ENCODE measurements around the gene RAB6B.

The RAB6B gene

DNA sequence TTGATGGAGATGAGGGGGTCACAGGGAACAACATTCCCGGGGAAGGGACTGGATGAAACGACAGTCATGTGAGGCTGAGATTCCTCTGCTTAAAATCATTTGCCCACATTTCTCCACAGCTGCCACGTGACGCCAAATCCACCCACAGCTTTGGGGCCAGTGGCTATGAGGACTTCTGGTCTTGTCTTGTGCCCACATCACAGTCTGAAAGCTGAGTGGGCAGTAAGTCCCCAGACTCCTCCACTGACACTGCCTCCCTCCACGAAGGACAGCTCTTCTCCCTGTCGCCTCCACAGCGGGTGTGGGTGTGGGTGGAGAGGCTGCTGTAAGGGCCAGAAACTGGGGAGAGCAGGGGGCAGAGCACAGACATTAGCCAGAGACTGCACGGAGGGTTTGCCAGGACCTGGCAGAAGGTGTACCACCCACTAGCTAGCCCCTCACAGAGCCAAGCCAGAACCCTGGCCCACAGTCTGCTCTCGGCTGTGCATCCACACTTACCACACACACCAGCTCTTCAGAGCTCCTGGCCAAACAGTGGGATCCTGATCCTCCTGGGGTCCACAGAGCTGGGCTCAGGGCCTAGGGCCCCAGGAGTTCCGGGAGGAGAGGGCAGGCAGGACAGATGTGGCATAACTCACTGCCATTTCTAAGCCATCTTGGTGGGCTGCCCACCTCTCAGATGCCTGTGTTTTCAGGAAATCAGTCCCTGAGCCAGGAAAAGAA is 24.2 kb downstream of the RAB6B start:
- Histone ChIP-seq H3K4me3 (ENCODE audit: low read length) (no peak overlapping the region), H3K9me3 (ENCODE audit: insufficient read depth, low read depth, low read length) (no peaks in the 10 kb centered on the region), H3K4me1 (ENCODE audit: insufficient read depth, low read length) (no peaks in the 10 kb centered on the region), H3K27ac (ENCODE audit: low read length) (no peak overlapping the region), H3K36me3 (ENCODE audit: insufficient read depth, low read depth, low read length) (no peaks in the 10 kb centered on the region), H3K9ac (ENCODE audit: low read depth, low read length) (no peak overlapping the region), H3K27me3 (ENCODE audit: insufficient read depth, low read length) (no peaks in the 10 kb centered on the region)

GRCh38 chr3:133870822-133871221 is 24.9 kb downstream of the RAB6B start:
- Histone ChIP-seq H3K9me3 (ENCODE audit: insufficient read depth, low read depth, low read length) (no peaks in the 10 kb centered on the region), H3K36me3 (ENCODE audit: insufficient read depth, low read depth, low read length) (no peaks in the 10 kb centered on the region), H3K27me3 (ENCODE audit: insufficient read depth, low read length) (no peaks in the 10 kb centered on the region), H3K9ac (ENCODE audit: low read depth, low read length) (no peak overlapping the region), H3K4me1 (ENCODE audit: insufficient read depth, low read length) (no peaks in the 10 kb centered on the region), H3K4me3 (ENCODE audit: low read length) (no peak overlapping the region), H3K27ac (ENCODE audit: low read length) (no peak overlapping the region)

DNA sequence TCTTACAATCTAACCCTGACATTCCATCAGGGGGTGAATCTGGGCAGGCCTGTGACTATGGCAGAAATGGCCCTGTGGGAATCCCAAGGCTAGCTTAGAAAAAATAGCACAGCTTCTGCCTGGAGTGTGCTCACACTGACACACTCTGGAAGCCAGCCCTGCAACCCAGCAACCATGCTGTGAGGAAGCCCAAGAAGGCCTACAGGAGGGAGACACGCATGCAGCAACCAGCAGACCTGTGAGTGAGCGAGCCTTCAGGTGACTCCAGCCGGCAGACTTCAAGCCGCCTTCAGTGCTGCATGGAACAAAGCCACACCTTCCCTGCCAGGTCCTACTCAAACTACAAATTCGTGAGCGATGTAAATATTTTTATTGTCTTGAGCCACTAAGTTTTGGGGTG is 26.1 kb downstream of the RAB6B start:
- Histone ChIP-seq H3K27me3 (ENCODE audit: insufficient read depth, low read length) (no peaks in the 10 kb centered on the region), H3K9ac (ENCODE audit: low read depth, low read length) (no peak overlapping the region), H3K4me1 (ENCODE audit: insufficient read depth, low read length) (no peaks in the 10 kb centered on the region), H3K9me3 (ENCODE audit: insufficient read depth, low read depth, low read length) (no peaks in the 10 kb centered on the region), H3K4me3 (ENCODE audit: low read length) (no peak overlapping the region), H3K27ac (ENCODE audit: low read length) (no peak overlapping the region), H3K36me3 (ENCODE audit: insufficient read depth, low read depth, low read length) (no peaks in the 10 kb centered on the region)

- Histone ChIP-seq H3K27ac (ENCODE audit: low read length) (no peak overlapping the region), H3K4me1 (ENCODE audit: insufficient read depth, low read length) (no peaks in the 10 kb centered on the region), H3K27me3 (ENCODE audit: insufficient read depth, low read length) (no peaks in the 10 kb centered on the region), H3K4me3 (ENCODE audit: low read length) (no peak overlapping the region), H3K36me3 (ENCODE audit: insufficient read depth, low read depth, low read length) (no peaks in the 10 kb centered on the region), H3K9ac (ENCODE audit: low read depth, low read length) (no peak overlapping the region), H3K9me3 (ENCODE audit: insufficient read depth, low read depth, low read length) (no peaks in the 10 kb centered on the region)
Observed at GRCh38 chr3:133868758-133869475, 26.8 kb downstream of the RAB6B start.

DNA sequence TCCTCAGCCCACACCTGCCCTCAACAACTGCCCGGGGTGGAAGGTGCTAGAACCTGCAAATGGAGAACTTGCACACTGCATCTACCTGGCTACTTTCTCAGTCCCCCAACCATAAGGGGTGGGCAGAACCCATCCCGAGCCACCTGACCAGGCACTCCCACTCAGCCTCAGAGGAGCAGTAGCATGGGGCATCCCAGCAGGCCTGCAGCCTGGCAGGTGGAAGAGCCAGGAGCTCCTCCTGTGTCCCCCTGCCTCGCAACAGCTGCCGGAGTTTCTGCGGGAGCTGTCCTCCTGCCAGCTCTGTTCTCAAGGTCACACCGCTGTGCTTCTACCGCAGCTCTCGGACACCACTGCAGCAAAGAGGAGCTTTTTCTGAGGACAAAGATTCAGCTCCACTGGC is 27.5 kb downstream of the RAB6B start:
- Histone ChIP-seq H3K9ac (ENCODE audit: low read depth, low read length) (no peak overlapping the region), H3K36me3 (ENCODE audit: insufficient read depth, low read depth, low read length) (no peaks in the 10 kb centered on the region), H3K9me3 (ENCODE audit: insufficient read depth, low read depth, low read length) (no peaks in the 10 kb centered on the region), H3K27ac (ENCODE audit: low read length) (no peak overlapping the region), H3K4me1 (ENCODE audit: insufficient read depth, low read length) (no peaks in the 10 kb centered on the region), H3K27me3 (ENCODE audit: insufficient read depth, low read length) (no peaks in the 10 kb centered on the region), H3K4me3 (ENCODE audit: low read length) (no peak overlapping the region)

DNA sequence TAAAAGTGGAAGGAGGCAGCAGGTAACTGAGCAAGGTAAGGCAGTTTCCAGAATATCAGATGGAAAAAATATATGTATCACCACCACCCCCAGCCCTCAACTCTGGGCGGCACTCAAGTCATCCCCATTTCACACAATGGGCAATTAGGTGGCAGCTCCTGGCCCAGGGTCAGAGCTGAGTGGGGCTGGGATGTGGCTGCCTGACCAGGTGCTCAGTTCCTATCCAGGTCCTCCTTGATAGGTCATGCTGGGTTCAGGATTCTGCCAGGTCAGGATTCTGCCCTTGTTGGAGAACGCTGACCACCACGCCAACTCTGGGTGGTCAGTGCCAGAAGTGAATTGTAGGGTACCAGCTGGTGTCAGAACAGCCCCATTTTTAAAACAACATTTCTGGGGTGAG is 29.5 kb downstream of the RAB6B start:
- Histone ChIP-seq H3K9ac (ENCODE audit: low read depth, low read length) (no peak overlapping the region), H3K36me3 (ENCODE audit: insufficient read depth, low read depth, low read length) (no peaks in the 10 kb centered on the region), H3K9me3 (ENCODE audit: insufficient read depth, low read depth, low read length) (no peaks in the 10 kb centered on the region), H3K27me3 (ENCODE audit: insufficient read depth, low read length) (no peaks in the 10 kb centered on the region), H3K4me1 (ENCODE audit: insufficient read depth, low read length) (no peaks in the 10 kb centered on the region), H3K27ac (ENCODE audit: low read length) (no peak overlapping the region), H3K4me3 (ENCODE audit: low read length) (no peak overlapping the region)

DNA sequence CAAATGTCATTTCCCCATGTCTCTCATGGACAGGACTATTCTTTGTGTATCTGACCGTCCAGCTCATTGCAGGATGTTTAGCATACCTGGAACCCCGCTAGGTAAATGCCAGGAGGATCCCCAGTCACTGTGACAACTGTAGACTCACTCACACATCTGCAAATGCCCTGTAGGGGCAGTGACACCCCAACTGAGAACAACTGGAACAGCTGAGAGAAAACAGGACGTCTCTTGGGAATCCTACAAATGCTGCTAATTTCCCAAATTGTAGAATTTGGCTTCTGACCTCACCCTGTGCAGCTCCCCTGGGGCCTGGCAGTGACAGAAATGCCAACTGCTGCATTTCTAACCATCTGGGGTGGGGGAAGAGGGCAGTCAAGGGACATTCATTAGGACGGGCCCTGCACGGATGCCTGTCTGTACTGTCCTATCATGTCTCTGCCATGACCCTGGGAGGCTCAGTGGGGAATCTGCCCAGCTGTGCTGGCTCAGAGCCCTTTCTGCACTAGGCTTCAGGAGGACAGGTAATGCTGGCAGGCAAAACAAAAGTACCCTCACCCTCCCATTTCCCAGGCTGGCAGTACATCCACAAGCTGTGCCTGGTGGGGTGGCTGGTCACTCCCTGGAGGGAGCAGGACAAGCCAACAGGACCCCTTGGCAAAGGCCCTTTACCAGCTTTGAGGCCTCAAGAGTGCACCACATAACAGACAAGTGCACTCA is 30.4 kb downstream of the RAB6B start:
- H3K9ac ChIP-seq (ENCODE audit: low read depth, low read length): no peak overlapping the region
- H3K36me3 ChIP-seq (ENCODE audit: insufficient read depth, low read depth, low read length): no peaks in the 10 kb centered on the region
- H3K4me1 ChIP-seq (ENCODE audit: insufficient read depth, low read length): no peaks in the 10 kb centered on the region; the same call in 1 of the 2 replicates
- no peak overlapping the region for H3K27ac ChIP-seq (ENCODE audit: low read length)
- H3K9me3 ChIP-seq (ENCODE audit: insufficient read depth, low read depth, low read length): no peaks in the 10 kb centered on the region
- H3K27me3 ChIP-seq (ENCODE audit: insufficient read depth, low read length): no peaks in the 10 kb centered on the region
- H3K4me3 ChIP-seq (ENCODE audit: low read length): no peak overlapping the region

DNA sequence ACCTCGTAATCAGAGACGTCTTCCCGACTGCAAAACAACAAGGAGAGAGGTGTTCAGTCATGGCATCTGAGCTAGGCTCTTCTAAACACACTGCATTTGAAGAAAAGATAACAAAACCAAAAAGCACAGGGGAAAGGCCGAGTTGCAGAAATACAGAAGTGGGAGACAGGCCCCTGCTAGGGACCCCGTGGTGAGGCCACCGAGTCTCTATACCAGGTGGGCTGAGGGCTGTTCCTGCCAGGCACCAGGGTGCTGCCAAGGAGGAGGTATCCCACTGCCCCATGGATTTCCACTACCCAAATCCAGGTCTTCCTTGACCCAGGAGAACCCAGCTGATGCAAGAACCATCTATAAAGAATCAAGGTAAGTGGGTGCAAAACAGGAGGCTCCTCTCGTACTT is 31.1 kb downstream of the RAB6B start:
- Histone ChIP-seq H3K36me3 (ENCODE audit: insufficient read depth, low read depth, low read length) (no peaks in the 10 kb centered on the region), H3K27ac (ENCODE audit: low read length) (no peak overlapping the region), H3K4me1 (ENCODE audit: insufficient read depth, low read length) (no peaks in the 10 kb centered on the region; the same call in 1 of the 2 replicates), H3K9me3 (ENCODE audit: insufficient read depth, low read depth, low read length) (no peaks in the 10 kb centered on the region), H3K4me3 (ENCODE audit: low read length) (no peak overlapping the region), H3K27me3 (ENCODE audit: insufficient read depth, low read length) (no peaks in the 10 kb centered on the region), H3K9ac (ENCODE audit: low read depth, low read length) (no peak overlapping the region)

DNA sequence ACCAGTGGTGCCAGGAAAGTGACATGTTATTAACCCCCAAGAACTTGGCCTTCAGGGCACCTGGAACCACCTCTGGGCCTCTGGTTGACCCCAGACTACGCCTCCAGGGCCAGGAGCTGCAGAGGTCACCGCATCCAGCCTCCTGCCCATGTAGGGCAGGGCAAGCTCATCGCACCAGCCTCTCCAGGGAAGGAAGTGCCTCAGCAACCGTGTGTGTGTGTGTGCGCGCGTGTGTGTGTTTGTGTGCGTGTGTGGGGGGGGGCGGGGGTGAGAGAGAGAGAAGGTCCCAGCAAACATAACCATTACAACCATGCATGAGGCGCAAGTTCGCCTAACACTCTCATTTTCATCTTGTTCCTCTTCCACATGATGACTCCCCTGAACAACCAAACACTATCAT is 31.8 kb downstream of the RAB6B start:
- Histone ChIP-seq H3K9me3 (ENCODE audit: insufficient read depth, low read depth, low read length) (no peaks in the 10 kb centered on the region), H3K27me3 (ENCODE audit: insufficient read depth, low read length) (no peaks in the 10 kb centered on the region), H3K27ac (ENCODE audit: low read length) (no peak overlapping the region), H3K36me3 (ENCODE audit: insufficient read depth, low read depth, low read length) (no peaks in the 10 kb centered on the region), H3K4me3 (ENCODE audit: low read length) (no peak overlapping the region), H3K4me1 (ENCODE audit: insufficient read depth, low read length) (no peaks in the 10 kb centered on the region; the same call in 1 of the 2 replicates), H3K9ac (ENCODE audit: low read depth, low read length) (no peak overlapping the region)

- Histone ChIP-seq H3K27me3 (ENCODE audit: insufficient read depth, low read length) (no peaks in the 10 kb centered on the region), H3K4me3 (ENCODE audit: low read length) (no peak overlapping the region), H3K9ac (ENCODE audit: low read depth, low read length) (no peak overlapping the region), H3K27ac (ENCODE audit: low read length) (no peak overlapping the region), H3K36me3 (ENCODE audit: insufficient read depth, low read depth, low read length) (no peaks in the 10 kb centered on the region), H3K9me3 (ENCODE audit: insufficient read depth, low read depth, low read length) (no peaks in the 10 kb centered on the region), H3K4me1 (ENCODE audit: insufficient read depth, low read length) (no peaks in the 10 kb centered on the region; the same call in 1 of the 2 replicates)
Observed at GRCh38 chr3:133862161-133862560, 33.5 kb downstream of the RAB6B start.

DNA sequence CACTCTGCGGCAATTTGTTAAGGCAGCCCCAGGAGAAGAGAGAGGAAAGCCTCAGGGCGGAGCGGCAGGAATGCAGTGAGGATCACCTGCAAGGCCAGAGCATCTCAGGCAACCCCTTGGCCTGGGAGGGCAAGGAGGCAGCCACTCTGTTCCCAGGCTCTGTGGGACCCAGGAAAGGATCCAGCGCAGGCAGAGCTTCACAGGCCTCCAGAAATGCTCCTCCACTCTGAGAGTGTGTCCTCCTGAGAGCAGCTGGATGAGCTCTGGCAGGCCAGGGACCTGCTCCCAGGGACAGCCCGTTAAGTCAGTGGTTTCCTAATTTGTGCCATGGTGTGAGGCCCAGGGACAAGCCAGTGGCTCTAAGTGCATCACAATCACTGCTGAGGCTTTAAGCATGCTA is 35.2 kb downstream of the RAB6B start:
- no peaks in the 10 kb centered on the region for H3K9me3 ChIP-seq (ENCODE audit: insufficient read depth, low read depth, low read length)
- H3K9ac ChIP-seq (ENCODE audit: low read depth, low read length): no peak overlapping the region
- no peak overlapping the region for H3K4me3 ChIP-seq (ENCODE audit: low read length)
- no peaks in the 10 kb centered on the region; the same call in 1 of the 2 replicates for H3K4me1 ChIP-seq (ENCODE audit: insufficient read depth, low read length)
- H3K27ac ChIP-seq (ENCODE audit: low read length): no peak overlapping the region
- no peaks in the 10 kb centered on the region for H3K27me3 ChIP-seq (ENCODE audit: insufficient read depth, low read length)
- no peaks in the 10 kb centered on the region for H3K36me3 ChIP-seq (ENCODE audit: insufficient read depth, low read depth, low read length)

Data from iPS-20b (cell line).